ENCODE measurements around the gene TRIM8. TPM values are rescaled to one million over a fixed set of nuclear protein-coding genes. Genes with fewer than 3 reads are reported as not detected.

The TRIM8 gene
- total and polyA plus RNA-seq, 2 of the 4 experiments (the other 2 are of a cell fraction) = 25.5 to 126 TPM

DNA sequence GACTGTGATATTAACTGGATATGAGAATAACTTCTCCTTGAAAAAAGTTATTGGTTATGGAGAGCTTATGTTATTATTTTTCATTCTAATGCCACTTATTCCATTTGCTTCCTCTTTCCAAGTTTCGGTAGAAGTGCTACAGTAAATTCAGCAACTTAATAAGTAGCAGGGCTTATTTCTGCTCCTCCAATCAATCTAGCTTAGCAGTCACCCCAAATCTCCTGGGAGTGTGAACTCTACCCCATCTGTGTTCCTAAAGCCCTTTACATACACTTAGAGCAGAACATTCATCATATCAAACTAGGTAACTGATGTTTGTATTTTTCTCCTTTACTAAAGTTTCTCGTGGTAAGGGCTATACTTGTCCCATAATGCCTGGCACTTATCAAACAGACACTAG, 61.3 kb downstream of the TRIM8 start:
- peak overlapping the region; percentile 18 to 81; a peak in 1 of 4 replicates for H4K8ac ChIP-seq (ENCODE audit: low read depth in 2 of 2, low read length in 2 of 2)
- ATAC-seq (ENCODE audit: low read depth) (no peak), DNase-seq (no peak)
- H3K27ac ChIP-seq (ENCODE audit: insufficient read depth, low read length) = no peak overlapping the region
- H2AK9ac ChIP-seq (replicated peaks; ENCODE audit: low read depth, low read length, poor library complexity) = no peak overlapping the region
- H2BK15ac ChIP-seq (ENCODE audit: low read depth, low read length) = peak overlapping the region; percentile 80; the same call in 1 of the 3 replicates
- H3K79me1 ChIP-seq (ENCODE audit: low read depth in 1 of 2, low read length in 2 of 2) = peaks cover 14 to 40% of the 10 kb centered on the region in 2 experiments; a peak in 3 of 4 replicates
- dilution Hi-C loops (cut with HindIII; ENCODE audit: low sequenced_read_pairs, unreplicated experiment) (no loop called here), intact Hi-C loops (cut with micrococcal nuclease) (no loop called here), in situ Hi-C loops (cut with MboI; ENCODE audit: low sequenced_read_pairs) (no loop called here)
- H3K9me1 ChIP-seq (ENCODE audit: insufficient read depth, low read length) = peaks cover 7% of the 10 kb centered on the region
- H3K56ac ChIP-seq (ENCODE audit: extremely low read depth, insufficient read depth, low read length) = no peak overlapping the region
- H3K27me3 ChIP-seq (ENCODE audit: control insufficient read depth, insufficient read depth, low read length) = no peaks in the 10 kb centered on the region
- no peaks in the 10 kb centered on the region for H3K9me3 ChIP-seq (ENCODE audit: control insufficient read depth, insufficient read depth, low read length)
- 0 out of 2 replicates have a peak, but pooled peaks cover 1% of the 10 kb centered on the region for H3K36me3 ChIP-seq (ENCODE audit: control insufficient read depth, insufficient read depth, low read length)
- H3K9ac ChIP-seq (ENCODE audit: low read depth, low read length) = no peak overlapping the region
- no peak overlapping the region for H3K18ac ChIP-seq (ENCODE audit: low read depth, low read length)
- ChIA-PET CTCF (no interaction called here), POLR2A (ENCODE audit: unreplicated experiment) (no interaction called here)
- peaks cover 6% of the 10 kb centered on the region; the same call in 1 of the 2 replicates for H4K20me1 ChIP-seq (ENCODE audit: insufficient read depth, low read length)
- WGBS, 2 experiments (ENCODE audit: extremely low coverage in 2 of 2, insufficient read length in 1 of 2) = no CpG with 5 or more reads among the region's 2 CpGs
- H3K14ac ChIP-seq (replicated peaks; ENCODE audit: low read depth, low read length) = peak overlapping the region; percentile 87; the same call in 1 of the 2 replicates
- peak overlapping the region; percentile 77; the same call in 1 of the 2 replicates for H2BK120ac ChIP-seq (ENCODE audit: low read depth, low read length)
- peak overlapping the region; percentile 69; the same call in 1 of the 2 replicates for H3K4ac ChIP-seq (ENCODE audit: low read depth, low read length)
- no TSS peak for BruUV-seq (replicated peaks)
- H3K4me2 ChIP-seq (ENCODE audit: low read depth, low read length) = no peak overlapping the region; the same call in 1 of the 2 replicates
- no peak overlapping the region for H4K91ac ChIP-seq (ENCODE audit: insufficient read depth, low read depth, low read length)
- H3K23ac ChIP-seq (ENCODE audit: low read depth, low read length) = peak overlapping the region; percentile 95; the same call in 1 of the 2 replicates
- peak overlapping the region; percentile 88; the same call in 1 of the 2 replicates for H2AK5ac ChIP-seq (ENCODE audit: low read depth, low read length)
- H4K5ac ChIP-seq (ENCODE audit: low read depth, low read length) = no peak overlapping the region
- H3K4me3 ChIP-seq (ENCODE audit: insufficient read depth, low read depth, low read length) = no peak overlapping the region
- peak overlapping the region; percentile 44; the same call in 1 of the 2 replicates for H2BK20ac ChIP-seq (ENCODE audit: low read depth, low read length)
- H2AFZ ChIP-seq (replicated peaks; ENCODE audit: low read length, poor library complexity) = no peak overlapping the region
- TF ChIP-seq RCOR1 (IDR thresholded peaks at IDR 0.05; ENCODE audit: insufficient replicate concordance, low read length) = no peak
- TF ChIP-seq, protein P1, sequence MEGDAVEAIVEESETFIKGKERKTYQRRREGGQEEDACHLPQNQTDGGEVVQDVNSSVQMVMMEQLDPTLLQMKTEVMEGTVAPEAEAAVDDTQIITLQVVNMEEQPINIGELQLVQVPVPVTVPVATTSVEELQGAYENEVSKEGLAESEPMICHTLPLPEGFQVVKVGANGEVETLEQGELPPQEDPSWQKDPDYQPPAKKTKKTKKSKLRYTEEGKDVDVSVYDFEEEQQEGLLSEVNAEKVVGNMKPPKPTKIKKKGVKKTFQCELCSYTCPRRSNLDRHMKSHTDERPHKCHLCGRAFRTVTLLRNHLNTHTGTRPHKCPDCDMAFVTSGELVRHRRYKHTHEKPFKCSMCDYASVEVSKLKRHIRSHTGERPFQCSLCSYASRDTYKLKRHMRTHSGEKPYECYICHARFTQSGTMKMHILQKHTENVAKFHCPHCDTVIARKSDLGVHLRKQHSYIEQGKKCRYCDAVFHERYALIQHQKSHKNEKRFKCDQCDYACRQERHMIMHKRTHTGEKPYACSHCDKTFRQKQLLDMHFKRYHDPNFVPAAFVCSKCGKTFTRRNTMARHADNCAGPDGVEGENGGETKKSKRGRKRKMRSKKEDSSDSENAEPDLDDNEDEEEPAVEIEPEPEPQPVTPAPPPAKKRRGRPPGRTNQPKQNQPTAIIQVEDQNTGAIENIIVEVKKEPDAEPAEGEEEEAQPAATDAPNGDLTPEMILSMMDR (conservative IDR thresholded peaks at IDR 0.05; ENCODE audit: low read depth, low read length) = no peak
- no peak for TF ChIP-seq MXI1 (IDR thresholded peaks at IDR 0.05; ENCODE audit: borderline replicate concordance, low read depth, low read length)
- no peak for TF ChIP-seq NFE2L2 (IDR thresholded peaks at IDR 0.05; ENCODE audit: low read depth, low read length)
- no peak for TF ChIP-seq MAFK (IDR thresholded peaks at IDR 0.05; ENCODE audit: low read depth, low read length)
- no peak for TF ChIP-seq FOS (IDR thresholded peaks at IDR 0.05; ENCODE audit: low read depth, low read length)
- no peak for TF ChIP-seq CEBPB (IDR thresholded peaks at IDR 0.05; ENCODE audit: low read depth, low read length)
- TF ChIP-seq SMC3 (IDR thresholded peaks at IDR 0.05; ENCODE audit: low read depth, low read length) = no peak
- TF ChIP-seq RFX5 (IDR thresholded peaks at IDR 0.05; ENCODE audit: low read depth, low read length) = no peak
- TF ChIP-seq CHD1 (IDR thresholded peaks at IDR 0.05; ENCODE audit: low read depth, low read length) = no peak
- TF ChIP-seq, protein P2, sequence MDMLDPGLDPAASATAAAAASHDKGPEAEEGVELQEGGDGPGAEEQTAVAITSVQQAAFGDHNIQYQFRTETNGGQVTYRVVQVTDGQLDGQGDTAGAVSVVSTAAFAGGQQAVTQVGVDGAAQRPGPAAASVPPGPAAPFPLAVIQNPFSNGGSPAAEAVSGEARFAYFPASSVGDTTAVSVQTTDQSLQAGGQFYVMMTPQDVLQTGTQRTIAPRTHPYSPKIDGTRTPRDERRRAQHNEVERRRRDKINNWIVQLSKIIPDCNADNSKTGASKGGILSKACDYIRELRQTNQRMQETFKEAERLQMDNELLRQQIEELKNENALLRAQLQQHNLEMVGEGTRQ (IDR thresholded peaks at IDR 0.05; ENCODE audit: low read depth, low read length) = no peak
- TF ChIP-seq, protein P3, sequence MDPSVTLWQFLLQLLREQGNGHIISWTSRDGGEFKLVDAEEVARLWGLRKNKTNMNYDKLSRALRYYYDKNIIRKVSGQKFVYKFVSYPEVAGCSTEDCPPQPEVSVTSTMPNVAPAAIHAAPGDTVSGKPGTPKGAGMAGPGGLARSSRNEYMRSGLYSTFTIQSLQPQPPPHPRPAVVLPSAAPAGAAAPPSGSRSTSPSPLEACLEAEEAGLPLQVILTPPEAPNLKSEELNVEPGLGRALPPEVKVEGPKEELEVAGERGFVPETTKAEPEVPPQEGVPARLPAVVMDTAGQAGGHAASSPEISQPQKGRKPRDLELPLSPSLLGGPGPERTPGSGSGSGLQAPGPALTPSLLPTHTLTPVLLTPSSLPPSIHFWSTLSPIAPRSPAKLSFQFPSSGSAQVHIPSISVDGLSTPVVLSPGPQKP (IDR thresholded peaks at IDR 0.05; ENCODE audit: borderline replicate concordance, low read depth, low read length) = no peak
- TF ChIP-seq POLR2A (IDR thresholded peaks at IDR 0.05; ENCODE audit: low read depth, low read length) = no peak
- TF ChIP-seq MAZ (IDR thresholded peaks at IDR 0.05; ENCODE audit: borderline replicate concordance, low read depth, low read length) = no peak
- no peak for TF ChIP-seq BHLHE40 (IDR thresholded peaks at IDR 0.05; ENCODE audit: low read depth, low read length)
- no peak for TF ChIP-seq RAD21 (IDR thresholded peaks at IDR 0.05; ENCODE audit: low read length)
- peak overlapping the region; percentile 77 for H2BK5ac ChIP-seq (ENCODE audit: low read depth, low read length, poor library complexity, severe bottlenecking)
- peaks cover 9% of the 10 kb centered on the region for H3K4me1 ChIP-seq (ENCODE audit: control insufficient read depth, insufficient read depth, low read length)
